IMR-90 (cell line): ENCODE measurements around the gene DAND5. TPM values are rescaled to one million over a fixed set of nuclear protein-coding genes. Genes with fewer than 3 reads are reported as not detected.

Source experiments
- ATAC-seq: fragments of 200-7000 bp; cut with Tn5 transposase; 2 replicates; pipeline ENCODE4 v1.9.1; 2020; ENCODE audit warnings: low read depth, mild to moderate bottlenecking, moderate library complexity
- BruUV-seq: library from RNA; stranded (reverse); fragments of 400-500 nt; replicated peaks from 2 replicates; lab custom pipeline; 2021; lab: Mats Ljungman, UMichigan
- CTCF ChIA-PET: fragments of 300-600 bp; formaldehyde crosslinking; extraction: SDS; loops from one replicate; lab custom pipeline; 2021; ENCODE audit warnings: antibody characterized with exemption; lab: Yijun Ruan, JAX
- POLR2A ChIA-PET: fragments of 300-600 bp; sonication (Branson Sonifier 250); formaldehyde crosslinking; loops from one replicate; lab custom pipeline; 2022; ENCODE audit warnings: antibody characterized with exemption; ENCODE audit not compliant: unreplicated experiment; lab: Charles Lee
- DNase-seq: peaks from one replicate; pipeline ENCODE4 v3.0.0; 2013
- H2AFZ ChIP-seq: replicated peaks from 2 replicates; pipeline ENCODE3; 2013; ENCODE audit warnings: low read length, mild to moderate bottlenecking; ENCODE audit not compliant: poor library complexity
- H2AK5ac ChIP-seq: 2 replicates; pipeline ENCODE4 v1.6.1; 2013; ENCODE audit warnings: low read depth, low read length, inconsistent platforms
- H2AK9ac ChIP-seq: replicated peaks from 2 replicates; pipeline ENCODE3; 2013; ENCODE audit warnings: mild to moderate bottlenecking, low read depth, low read length, moderate library complexity; ENCODE audit not compliant: poor library complexity
- H2BK120ac ChIP-seq: 2 replicates; pipeline ENCODE4 v1.6.1; 2013; ENCODE audit warnings: low read depth, low read length, inconsistent platforms
- H2BK15ac ChIP-seq: 3 replicates; pipeline ENCODE4 v1.6.1; 2013; ENCODE audit warnings: low read depth, low read length, inconsistent platforms
- H2BK20ac ChIP-seq: 2 replicates; pipeline ENCODE4 v1.6.1; 2013; ENCODE audit warnings: low read depth, mild to moderate bottlenecking, inconsistent platforms, low read length, moderate library complexity
- H2BK5ac ChIP-seq: 2 replicates; pipeline ENCODE4 v1.6.1; 2013; ENCODE audit warnings: mild to moderate bottlenecking, low read depth, low read length, inconsistent platforms; ENCODE audit not compliant: poor library complexity, severe bottlenecking
- H3K14ac ChIP-seq: replicated peaks from 2 replicates; pipeline ENCODE4 v1.6.1; 2013; ENCODE audit warnings: low read depth, low read length, inconsistent platforms
- H3K18ac ChIP-seq: 2 replicates; pipeline ENCODE4 v1.6.1; 2013; ENCODE audit warnings: low read depth, low read length, control low read depth
- H3K23ac ChIP-seq: 2 replicates; pipeline ENCODE4 v1.6.1; 2013; ENCODE audit warnings: low read depth, low read length, inconsistent platforms
- H3K27ac ChIP-seq: 2 replicates; pipeline ENCODE4 v1.5.1; 2013; ENCODE audit warnings: mild to moderate bottlenecking, control low read depth, low read length; ENCODE audit not compliant: insufficient read depth
- H3K27me3 ChIP-seq: 2 replicates; pipeline ENCODE4 v1.6.1; 2013; ENCODE audit warnings: low read length; ENCODE audit not compliant: control insufficient read depth, insufficient read depth
- H3K36me3 ChIP-seq: 2 replicates; pipeline ENCODE4 v1.6.1; 2013; ENCODE audit warnings: low read length, mixed read lengths; ENCODE audit not compliant: control insufficient read depth, insufficient read depth
- H3K4ac ChIP-seq: 2 replicates; pipeline ENCODE4 v1.6.1; 2013; ENCODE audit warnings: low read depth, low read length, inconsistent platforms
- H3K4me1 ChIP-seq: 2 replicates; pipeline ENCODE4 v1.6.1; 2013; ENCODE audit warnings: low read length, mixed read lengths; ENCODE audit not compliant: control insufficient read depth, insufficient read depth
- H3K4me2 ChIP-seq: 2 replicates; pipeline ENCODE4 v1.6.1; 2013; ENCODE audit warnings: low read depth, mild to moderate bottlenecking, control low read depth, low read length, moderate library complexity
- H3K4me3 ChIP-seq: 2 replicates; pipeline ENCODE4 v1.5.1; 2013; ENCODE audit warnings: low read depth, mild to moderate bottlenecking, control low read depth, low read length, moderate library complexity; ENCODE audit not compliant: insufficient read depth
- H3K56ac ChIP-seq: 2 replicates; pipeline ENCODE4 v1.6.1; 2013; ENCODE audit warnings: low read length, inconsistent platforms; ENCODE audit not compliant: insufficient read depth; ENCODE audit errors: extremely low read depth
- H3K79me1 ChIP-seq, 2 experiments: 2 replicates each; pipeline ENCODE4 v1.6.1; 2013; ENCODE audit warnings: low read length in 2 of 2, inconsistent platforms in 1 of 2, low read depth in 1 of 2
- H3K9ac ChIP-seq: 2 replicates; pipeline ENCODE4 v1.6.1; 2013; ENCODE audit warnings: low read depth, low read length, control low read depth
- H3K9me1 ChIP-seq: 2 replicates; pipeline ENCODE4 v1.6.1; 2013; ENCODE audit warnings: low read length, inconsistent platforms; ENCODE audit not compliant: insufficient read depth
- H3K9me3 ChIP-seq: 2 replicates; pipeline ENCODE4 v1.6.1; 2013; ENCODE audit warnings: low read length; ENCODE audit not compliant: control insufficient read depth, insufficient read depth
- H4K20me1 ChIP-seq: 2 replicates; pipeline ENCODE4 v1.6.1; 2013; ENCODE audit warnings: low read length, inconsistent platforms; ENCODE audit not compliant: insufficient read depth
- H4K5ac ChIP-seq: 2 replicates; pipeline ENCODE4 v1.6.1; 2013; ENCODE audit warnings: mild to moderate bottlenecking, low read depth, low read length, control low read depth
- H4K8ac ChIP-seq, 2 experiments: 2 replicates each; pipeline ENCODE4 v1.6.1; 2013; ENCODE audit warnings: low read depth in 2 of 2, low read length in 2 of 2, control low read depth in 1 of 2, inconsistent platforms in 1 of 2
- H4K91ac ChIP-seq: 2 replicates; pipeline ENCODE4 v1.6.1; 2013; ENCODE audit warnings: low read depth, low read length, inconsistent platforms; ENCODE audit not compliant: insufficient read depth
- BHLHE40 ChIP-seq: fragments of 150-350 bp; IDR thresholded peaks from 2 replicates; pipeline ENCODE4 v1.6.1; 2016; ENCODE audit warnings: mild to moderate bottlenecking, low read depth, low read length
- CEBPB ChIP-seq: IDR thresholded peaks from 2 replicates; pipeline ENCODE4 v1.6.1; 2012; ENCODE audit warnings: low read depth, low read length, improper control_type of control experiment
- CHD1 ChIP-seq: IDR thresholded peaks from 2 replicates; pipeline ENCODE4 v1.6.1; 2012; ENCODE audit warnings: low read depth, low read length, improper control_type of control experiment
- CTCF ChIP-seq: conservative IDR thresholded peaks from 2 replicates; pipeline ENCODE4 v1.5.1; 2012; ENCODE audit warnings: mild to moderate bottlenecking, low read depth, low read length, improper control_type of control experiment
- FOS ChIP-seq: fragments of 150-350 bp; IDR thresholded peaks from 2 replicates; pipeline ENCODE4 v1.6.1; 2016; ENCODE audit warnings: low read depth, low read length
- MAFK ChIP-seq: IDR thresholded peaks from 2 replicates; pipeline ENCODE4 v1.6.1; 2012; ENCODE audit warnings: low read depth, low read length, improper control_type of control experiment
- MAZ ChIP-seq: IDR thresholded peaks from 2 replicates; pipeline ENCODE4 v1.6.1; 2012; ENCODE audit warnings: low read depth, mild to moderate bottlenecking, low read length, improper control_type of control experiment, moderate library complexity, borderline replicate concordance
- NFE2L2 ChIP-seq: fragments of 150-350 bp; IDR thresholded peaks from 2 replicates; pipeline ENCODE4 v1.6.1; 2016; ENCODE audit warnings: low read depth, mild to moderate bottlenecking, low read length
- POLR2A ChIP-seq: IDR thresholded peaks from 2 replicates; pipeline ENCODE4 v1.6.1; 2012; ENCODE audit warnings: mild to moderate bottlenecking, low read depth, low read length
- RAD21 ChIP-seq: IDR thresholded peaks from 2 replicates; pipeline ENCODE4 v1.6.1; 2012; ENCODE audit warnings: low read length, improper control_type of control experiment
- RCOR1 ChIP-seq: IDR thresholded peaks from 2 replicates; pipeline ENCODE4 v1.6.1; 2012; ENCODE audit warnings: mild to moderate bottlenecking, low read length, improper control_type of control experiment; ENCODE audit not compliant: insufficient replicate concordance
- RFX5 ChIP-seq: IDR thresholded peaks from 2 replicates; pipeline ENCODE4 v1.8.0; 2012; ENCODE audit warnings: low read depth, mild to moderate bottlenecking, low read length, moderate library complexity
- SMC3 ChIP-seq: fragments of 150-350 bp; IDR thresholded peaks from 2 replicates; pipeline ENCODE4 v1.6.1; 2016; ENCODE audit warnings: low read depth, mild to moderate bottlenecking, antibody characterized with exemption, low read length, moderate library complexity
- USF2 ChIP-seq: fragments of 150-350 bp; IDR thresholded peaks from 2 replicates; pipeline ENCODE4 v1.6.1; 2017; ENCODE audit warnings: mild to moderate bottlenecking, antibody characterized with exemption, low read length, low read depth
- WGBS, 2 experiments: methylation state at CpG; one replicate each; pipeline versions ENCODE4 v1.1.5 to v1.1.7; 2013; ENCODE audit warnings: missing lambda C conversion rate in 2 of 2; ENCODE audit not compliant: insufficient read length in 1 of 2; ENCODE audit errors: extremely low coverage in 2 of 2; 5-methylcytosine and 5-hydroxymethylcytosine counted together
- dilution Hi-C: fragments of 300-500 bp; cut with HindIII; formaldehyde crosslinking; loops from one replicate; pipeline ENCODE4 v1.14.3; 2018; ENCODE audit warnings: low sequenced_read_pairs; ENCODE audit not compliant: unreplicated experiment
- in situ Hi-C: fragments of 300-500 bp; cut with MboI; formaldehyde crosslinking; loops from 3 replicates; pipeline ENCODE4 v1.14.3; 2019; ENCODE audit warnings: low sequenced_read_pairs, inconsistent platforms, mixed read lengths
- intact Hi-C: fragments of 100-400 bp; cut with micrococcal nuclease; formaldehyde crosslinking; loops from 2 replicates; pipeline ENCODE4 v1.10.0; 2022
- polyA plus RNA-seq, 3 experiments: library from polyadenylated mRNA; depleted of rRNA; stranded (reverse); fragments of >200 nt; gene quantifications; 2 replicates each; pipeline ENCODE4 v1.2.3, GENCODE V29; 2012; ENCODE audit warnings: low replicate concordance in 1 of 3
- total RNA-seq: library from RNA; depleted of rRNA; stranded (reverse); fragments of >200 nt; gene quantifications from 2 replicates; pipeline ENCODE4 v1.2.3, GENCODE V29; 2012
- TF ChIP-seq, protein P1 (sequence below): fragments of 150-350 bp; IDR thresholded peaks from 2 replicates; pipeline ENCODE4 v1.6.1; 2016; ENCODE audit warnings: low read depth, mild to moderate bottlenecking, low read length, moderate library complexity, borderline replicate concordance

The DAND5 gene
- total and polyA plus RNA-seq, 2 of the 4 experiments (the other 2 are of a cell fraction) = 0.03 TPM; not detected in 1

DNA sequence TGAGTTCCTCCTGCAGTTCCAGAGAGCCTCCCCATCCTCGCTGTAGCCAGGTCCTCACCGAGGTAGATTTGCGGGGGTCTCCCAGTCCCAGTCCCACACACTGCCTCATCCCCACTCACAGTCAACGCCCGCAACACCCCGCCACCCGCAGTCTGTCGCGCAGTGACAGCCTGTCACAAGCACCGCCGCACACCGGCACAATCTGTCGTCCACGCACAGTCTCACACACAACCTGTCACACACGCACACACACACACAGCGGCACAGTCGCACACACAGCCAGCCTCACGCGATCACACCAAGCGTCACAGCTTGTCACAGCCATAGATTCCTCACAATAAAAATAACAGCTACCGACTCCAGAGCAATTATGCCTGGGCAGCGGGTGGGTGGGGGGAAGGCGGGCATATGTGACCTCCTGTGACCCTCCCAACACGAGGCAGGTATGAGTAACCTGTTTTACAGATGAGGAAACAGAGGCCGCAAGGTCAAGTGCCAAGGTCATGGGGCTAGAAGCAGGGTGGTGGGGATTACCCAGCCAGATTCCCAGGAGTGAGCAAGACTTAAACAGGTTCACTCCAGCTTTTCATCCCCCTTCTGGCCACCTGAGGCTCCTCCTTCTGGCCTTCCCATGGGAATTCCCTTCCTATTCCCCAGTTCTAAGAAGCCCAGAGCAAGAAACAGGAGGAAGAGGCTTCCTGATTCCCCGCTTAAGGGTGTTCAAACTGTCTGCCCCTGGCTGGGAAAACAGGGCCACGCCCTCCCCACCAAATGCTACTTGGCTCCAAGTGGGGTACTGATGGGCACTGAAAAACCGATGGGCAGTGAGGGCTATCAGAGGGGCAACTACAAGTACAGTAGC is 39.8 kb downstream of the DAND5 start:
- Histone ChIP-seq H3K4me3 (no peak overlapping the region), H3K14ac (no peak overlapping the region), H3K56ac (no peak overlapping the region), H4K5ac (no peak overlapping the region), H2BK15ac (no peak overlapping the region), H4K91ac (no peak overlapping the region), H3K4ac (no peak overlapping the region), H3K36me3 (peaks cover 6% of the 10 kb centered on the region), H3K9me3 (no peaks in the 10 kb centered on the region), H2AFZ (no peak overlapping the region), H2BK20ac (no peak overlapping the region), H3K27me3 (no peaks in the 10 kb centered on the region), H2AK5ac (no peak overlapping the region), H2AK9ac (no peak overlapping the region), H4K20me1 (peaks cover 39% of the 10 kb centered on the region), H3K79me1 (peaks cover 14 to 64% of the 10 kb centered on the region in 2 experiments), H3K4me2 (no peak overlapping the region), H3K27ac (no peak overlapping the region), H3K9me1 (peaks cover 5% of the 10 kb centered on the region; the same call in 1 of the 2 replicates), H2BK120ac (no peak overlapping the region), H3K4me1 (peaks cover 8% of the 10 kb centered on the region; the same call in 1 of the 2 replicates), H3K9ac (no peak overlapping the region), H3K18ac (no peak overlapping the region), H2BK5ac (no peak overlapping the region), H3K23ac (no peak overlapping the region), H4K8ac (no peak overlapping the region)
- in situ Hi-C loops (no loop called here), dilution Hi-C loops (no loop called here), intact Hi-C loops (no loop called here)
- CTCF ChIA-PET = no interaction called here
- ATAC-seq (no peak), DNase-seq (no peak)
- BruUV-seq = no TSS peak
- POLR2A ChIA-PET = no interaction called here
- whole genome bisulfite sequencing, 2 experiments = 86% methylated on average over 15 of the region's 28 CpGs; no CpG with 5 or more reads in 1 of the 2 experiments
- TF ChIP-seq NFE2L2 = no peak
- TF ChIP-seq USF2 = no peak
- no peak for TF ChIP-seq FOS
- TF ChIP-seq, protein P1, sequence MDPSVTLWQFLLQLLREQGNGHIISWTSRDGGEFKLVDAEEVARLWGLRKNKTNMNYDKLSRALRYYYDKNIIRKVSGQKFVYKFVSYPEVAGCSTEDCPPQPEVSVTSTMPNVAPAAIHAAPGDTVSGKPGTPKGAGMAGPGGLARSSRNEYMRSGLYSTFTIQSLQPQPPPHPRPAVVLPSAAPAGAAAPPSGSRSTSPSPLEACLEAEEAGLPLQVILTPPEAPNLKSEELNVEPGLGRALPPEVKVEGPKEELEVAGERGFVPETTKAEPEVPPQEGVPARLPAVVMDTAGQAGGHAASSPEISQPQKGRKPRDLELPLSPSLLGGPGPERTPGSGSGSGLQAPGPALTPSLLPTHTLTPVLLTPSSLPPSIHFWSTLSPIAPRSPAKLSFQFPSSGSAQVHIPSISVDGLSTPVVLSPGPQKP = no peak
- TF ChIP-seq MAFK = no peak
- no peak for TF ChIP-seq MAZ
- no peak for TF ChIP-seq POLR2A
- TF ChIP-seq BHLHE40 = no peak
- TF ChIP-seq SMC3 = no peak
- TF ChIP-seq RAD21 = no peak
- no peak for TF ChIP-seq CEBPB
- no peak for TF ChIP-seq CTCF
- TF ChIP-seq RFX5 = no peak
- no peak for TF ChIP-seq CHD1
- no peak for TF ChIP-seq RCOR1
